ENCODE measurements around the gene WDR31. TPM values are rescaled to one million over a fixed set of nuclear protein-coding genes. Genes with fewer than 3 reads are reported as not detected.

The WDR31 gene
- total and polyA plus RNA-seq, 10 donors: 0.15 to 2.3 (median 0.78) TPM

DNA sequence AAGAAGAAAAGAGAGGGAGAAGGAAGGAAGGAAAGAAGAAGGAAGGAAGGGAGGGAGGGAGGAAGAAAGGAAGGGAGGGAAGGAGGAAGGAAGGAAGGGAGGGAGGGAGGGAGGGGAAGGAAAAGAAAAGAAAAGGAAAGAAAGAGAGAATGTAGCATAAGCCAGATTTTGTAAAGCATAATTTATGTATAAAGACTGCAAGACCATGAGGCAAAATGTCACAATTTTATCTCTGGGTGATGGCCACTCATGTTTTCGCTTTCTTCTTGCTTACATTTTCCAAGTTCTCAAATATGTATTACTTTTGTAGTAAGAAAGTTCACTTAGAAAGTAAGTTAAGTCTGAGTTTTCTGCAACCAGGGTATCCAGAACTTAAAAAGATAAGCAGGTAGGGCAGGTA is 33.5 kb downstream of the WDR31 start:
- no peak overlapping the region for H3K27ac ChIP-seq
- no peak for DNase-seq
- no peaks in the 10 kb centered on the region for H3K4me1 ChIP-seq
- H3K9me3 ChIP-seq: no peaks in the 10 kb centered on the region
- peaks cover 0 to 5% (median 0%) of the 10 kb centered on the region in 7 donors for H3K27me3 ChIP-seq (replicated peaks in 1 of 7)
- TF ChIP-seq POLR2AphosphoS5 (IDR thresholded peaks at IDR 0.05) (no peak), POLR2A (IDR thresholded peaks at IDR 0.05) (no peak)
- TF ChIP-seq, protein P1, sequence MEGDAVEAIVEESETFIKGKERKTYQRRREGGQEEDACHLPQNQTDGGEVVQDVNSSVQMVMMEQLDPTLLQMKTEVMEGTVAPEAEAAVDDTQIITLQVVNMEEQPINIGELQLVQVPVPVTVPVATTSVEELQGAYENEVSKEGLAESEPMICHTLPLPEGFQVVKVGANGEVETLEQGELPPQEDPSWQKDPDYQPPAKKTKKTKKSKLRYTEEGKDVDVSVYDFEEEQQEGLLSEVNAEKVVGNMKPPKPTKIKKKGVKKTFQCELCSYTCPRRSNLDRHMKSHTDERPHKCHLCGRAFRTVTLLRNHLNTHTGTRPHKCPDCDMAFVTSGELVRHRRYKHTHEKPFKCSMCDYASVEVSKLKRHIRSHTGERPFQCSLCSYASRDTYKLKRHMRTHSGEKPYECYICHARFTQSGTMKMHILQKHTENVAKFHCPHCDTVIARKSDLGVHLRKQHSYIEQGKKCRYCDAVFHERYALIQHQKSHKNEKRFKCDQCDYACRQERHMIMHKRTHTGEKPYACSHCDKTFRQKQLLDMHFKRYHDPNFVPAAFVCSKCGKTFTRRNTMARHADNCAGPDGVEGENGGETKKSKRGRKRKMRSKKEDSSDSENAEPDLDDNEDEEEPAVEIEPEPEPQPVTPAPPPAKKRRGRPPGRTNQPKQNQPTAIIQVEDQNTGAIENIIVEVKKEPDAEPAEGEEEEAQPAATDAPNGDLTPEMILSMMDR (IDR thresholded peaks at IDR 0.05 in 8 of 11, conservative IDR thresholded peaks at IDR 0.05 in 3 of 11): no peak
- intact Hi-C loops (cut with DNase I; ENCODE audit: low total_unique reads): no loop called here
- no peak overlapping the region for H3K4me3 ChIP-seq
- 84 to 96% (median 86%) methylated on average over 1 of the region's 1 CpG for WGBS, 5 donors
- H3K36me3 ChIP-seq: no peaks in the 10 kb centered on the region

DNA sequence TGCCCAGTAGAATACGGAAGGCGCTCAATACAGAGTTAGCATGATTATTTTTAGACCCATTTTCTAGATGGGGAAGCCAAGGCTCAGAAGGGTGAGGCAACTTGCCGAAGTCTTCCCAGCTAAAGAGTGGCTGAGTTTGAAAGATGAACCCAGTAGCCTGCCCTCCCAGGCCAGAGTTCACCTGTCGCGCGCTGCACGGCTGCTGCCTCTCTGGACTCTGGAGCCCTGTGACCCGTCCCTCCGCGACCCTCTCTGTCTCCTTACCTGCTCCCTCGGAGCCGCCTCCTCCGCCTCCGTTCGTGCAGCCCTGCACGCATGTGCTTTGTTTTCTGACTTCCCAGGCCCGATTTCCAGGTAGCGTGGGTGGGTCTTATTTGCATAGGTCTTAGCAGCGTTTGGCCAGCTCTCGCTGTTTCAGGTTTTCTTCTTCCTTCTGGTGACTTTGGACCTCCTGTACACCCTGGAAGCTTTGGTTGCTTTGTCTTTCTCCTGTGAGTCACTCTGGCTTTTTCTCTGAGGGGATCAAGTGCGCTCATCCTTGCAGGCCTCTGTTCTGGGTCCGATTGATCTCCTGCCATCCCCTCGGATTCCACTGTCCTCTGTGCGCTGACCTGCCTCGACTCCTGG is 37.2 kb downstream of the WDR31 start, which contains the start of gene RNF183:
TSS of gene RNF183 (minus strand) at position 585 of the 627 bp plus-strand sequence. CDS start 5,192 bp downstream, outside the sequence.
- no peak within 1 kb of the TSS for H3K27ac ChIP-seq
- intact Hi-C loops (cut with DNase I; ENCODE audit: low total_unique reads): no loop called here
- H3K9me3 ChIP-seq: no peaks in the 10 kb centered on the region
- WGBS, 5 donors: 85 to 91% (median 88%) methylated on average over 25 of the region's 25 CpGs
- peaks cover 0 to 6% (median 0%) of the 10 kb centered on the region in 6 donors for H3K4me1 ChIP-seq
- H3K27me3 ChIP-seq (replicated peaks in 1 of 7): peaks cover 0 to 5% (median 0%) of the 10 kb centered on the region in 7 donors
- DNase-seq: no peak
- no peak within 1 kb of the TSS for H3K4me3 ChIP-seq
- no peak for TF ChIP-seq POLR2A (IDR thresholded peaks at IDR 0.05)
- no peak for TF ChIP-seq POLR2AphosphoS5 (IDR thresholded peaks at IDR 0.05)
- TF ChIP-seq, protein P1 (IDR thresholded peaks at IDR 0.05 in 8 of 11, conservative IDR thresholded peaks at IDR 0.05 in 3 of 11): no peak
- no peaks in the 10 kb centered on the region for H3K36me3 ChIP-seq

DNA sequence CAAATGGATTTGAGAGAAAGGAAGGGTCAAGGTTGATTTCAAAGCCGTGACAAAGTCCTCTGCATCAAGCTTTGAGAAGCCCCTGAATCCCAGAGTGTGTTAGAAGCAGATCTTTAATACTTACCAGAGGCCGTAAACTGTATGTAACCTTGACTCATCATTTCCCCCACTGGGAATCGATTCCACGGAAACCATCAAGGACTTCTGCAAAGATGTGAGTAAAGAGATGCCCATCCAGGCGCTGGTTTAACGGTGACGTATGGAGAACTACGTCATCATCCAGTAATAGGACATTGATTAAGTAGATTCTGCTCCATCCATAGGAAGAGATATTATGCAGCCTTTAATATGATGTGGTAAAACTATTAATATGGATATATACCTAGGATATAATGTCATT is 38.5 kb downstream of the WDR31 start:
- no peak for DNase-seq
- peaks cover 0 to 6% (median 0%) of the 10 kb centered on the region in 6 donors for H3K4me1 ChIP-seq
- H3K27ac ChIP-seq: no peak overlapping the region
- H3K27me3 ChIP-seq (replicated peaks in 1 of 7): peaks cover 0 to 5% (median 0%) of the 10 kb centered on the region in 7 donors
- no peaks in the 10 kb centered on the region for H3K9me3 ChIP-seq
- no peak for TF ChIP-seq POLR2A (IDR thresholded peaks at IDR 0.05)
- no peak for TF ChIP-seq POLR2AphosphoS5 (IDR thresholded peaks at IDR 0.05)
- TF ChIP-seq, protein P1 (IDR thresholded peaks at IDR 0.05 in 8 of 11, conservative IDR thresholded peaks at IDR 0.05 in 3 of 11): no peak
- H3K36me3 ChIP-seq: no peaks in the 10 kb centered on the region
- WGBS, 5 donors: 73 to 82% (median 75%) methylated on average over 8 of the region's 8 CpGs
- no peak overlapping the region for H3K4me3 ChIP-seq
- intact Hi-C loops (cut with DNase I; ENCODE audit: low total_unique reads): no loop called here

DNA sequence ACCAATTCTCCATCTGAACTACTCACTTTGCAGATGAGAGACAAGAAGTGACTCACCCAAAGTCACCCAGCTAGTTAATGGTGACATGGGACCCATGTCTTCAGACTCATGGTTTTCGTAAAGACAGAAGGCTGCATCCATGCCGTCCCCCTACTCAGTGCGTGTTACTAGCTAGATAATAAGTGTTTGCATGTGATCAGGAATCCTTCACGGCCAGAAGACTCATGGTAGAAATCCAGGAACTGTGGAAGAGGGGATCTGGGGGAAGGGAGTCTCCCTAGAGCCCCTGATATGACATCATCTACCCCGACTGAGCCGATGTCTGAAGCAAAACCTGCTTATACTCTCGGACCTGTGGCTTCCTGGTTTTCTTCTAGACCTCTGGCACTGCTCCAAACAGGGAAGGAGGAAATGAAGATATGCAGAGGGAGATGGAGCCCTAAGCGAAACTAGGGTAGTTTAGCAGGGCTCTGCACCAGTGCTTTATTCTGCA is 40.2 kb downstream of the WDR31 start:
- H3K9me3 ChIP-seq: no peaks in the 10 kb centered on the region
- no peak overlapping the region for H3K27ac ChIP-seq
- H3K4me1 ChIP-seq: peaks cover 0 to 6% (median 0%) of the 10 kb centered on the region in 6 donors
- intact Hi-C loops (cut with DNase I; ENCODE audit: low total_unique reads): no loop called here
- H3K4me3 ChIP-seq: no peak overlapping the region
- DNase-seq: no peak
- peaks cover 0 to 5% (median 0%) of the 10 kb centered on the region in 7 donors for H3K27me3 ChIP-seq (replicated peaks in 1 of 7)
- TF ChIP-seq, protein P1 (IDR thresholded peaks at IDR 0.05 in 8 of 11, conservative IDR thresholded peaks at IDR 0.05 in 3 of 11): no peak
- TF ChIP-seq POLR2A (IDR thresholded peaks at IDR 0.05): no peak
- TF ChIP-seq POLR2AphosphoS5 (IDR thresholded peaks at IDR 0.05): no peak
- no peaks in the 10 kb centered on the region for H3K36me3 ChIP-seq
- WGBS, 5 donors: 32 to 41% (median 34%) methylated on average over 8 of the region's 8 CpGs
